PFSK-1 (cell line): ENCODE data around the gene HPCAL1.

Experiments
- FOXP2 ChIP-seq: optimal IDR thresholded peaks from 2 replicates; pipeline ENCODE3; 2011; ENCODE audit warnings: borderline replicate concordance, control low read depth, inconsistent platforms; ENCODE audit not compliant: insufficient read depth; ENCODE audit errors: extremely low read length, extremely low read depth
- POLR2AphosphoS5 ChIP-seq: IDR thresholded peaks from 2 replicates; pipeline ENCODE4 v1.6.1; 2012; ENCODE audit warnings: low read depth, mild to moderate bottlenecking, control low read depth, low read length, moderate library complexity
- REST ChIP-seq, 2 experiments: IDR thresholded peaks; 2 replicates each; pipeline versions ENCODE4 v1.6.1 to v1.8.0; 2011 to 2012; ENCODE audit warnings: low read depth in 2 of 2, low read length in 2 of 2, control low read depth in 1 of 2, inconsistent platforms in 1 of 2, mild to moderate bottlenecking in 1 of 2, moderate library complexity in 1 of 2; ENCODE audit not compliant: insufficient read depth in 1 of 2
- SIN3A ChIP-seq: IDR thresholded peaks from 2 replicates; pipeline ENCODE4 v1.6.1; 2012; ENCODE audit warnings: mild to moderate bottlenecking, low read length, moderate library complexity, borderline replicate concordance; ENCODE audit not compliant: insufficient read depth
- TAF1 ChIP-seq: IDR thresholded peaks from 2 replicates; pipeline ENCODE4 v1.6.1; 2012; ENCODE audit warnings: low read length, control low read depth, borderline replicate concordance; ENCODE audit not compliant: insufficient read depth

The HPCAL1 gene

GRCh38 chr2:10335046-10335840, 32.5 kb downstream of the HPCAL1 start:
- TF ChIP-seq REST (IDR thresholded peaks at IDR 0.05; ENCODE audit: insufficient read depth in 1 of 2, low read depth in 2 of 2, low read length in 2 of 2) (no peak), FOXP2 (no peak), SIN3A (no peak), TAF1 (no peak), POLR2AphosphoS5 (no peak)

GRCh38 chr2:10336283-10336682, 33.6 kb downstream of the HPCAL1 start:
- no peak for TF ChIP-seq REST (IDR thresholded peaks at IDR 0.05; ENCODE audit: insufficient read depth in 1 of 2, low read depth in 2 of 2, low read length in 2 of 2)
- TF ChIP-seq POLR2AphosphoS5 = no peak
- no peak for TF ChIP-seq TAF1
- no peak for TF ChIP-seq SIN3A
- TF ChIP-seq FOXP2 = no peak

DNA sequence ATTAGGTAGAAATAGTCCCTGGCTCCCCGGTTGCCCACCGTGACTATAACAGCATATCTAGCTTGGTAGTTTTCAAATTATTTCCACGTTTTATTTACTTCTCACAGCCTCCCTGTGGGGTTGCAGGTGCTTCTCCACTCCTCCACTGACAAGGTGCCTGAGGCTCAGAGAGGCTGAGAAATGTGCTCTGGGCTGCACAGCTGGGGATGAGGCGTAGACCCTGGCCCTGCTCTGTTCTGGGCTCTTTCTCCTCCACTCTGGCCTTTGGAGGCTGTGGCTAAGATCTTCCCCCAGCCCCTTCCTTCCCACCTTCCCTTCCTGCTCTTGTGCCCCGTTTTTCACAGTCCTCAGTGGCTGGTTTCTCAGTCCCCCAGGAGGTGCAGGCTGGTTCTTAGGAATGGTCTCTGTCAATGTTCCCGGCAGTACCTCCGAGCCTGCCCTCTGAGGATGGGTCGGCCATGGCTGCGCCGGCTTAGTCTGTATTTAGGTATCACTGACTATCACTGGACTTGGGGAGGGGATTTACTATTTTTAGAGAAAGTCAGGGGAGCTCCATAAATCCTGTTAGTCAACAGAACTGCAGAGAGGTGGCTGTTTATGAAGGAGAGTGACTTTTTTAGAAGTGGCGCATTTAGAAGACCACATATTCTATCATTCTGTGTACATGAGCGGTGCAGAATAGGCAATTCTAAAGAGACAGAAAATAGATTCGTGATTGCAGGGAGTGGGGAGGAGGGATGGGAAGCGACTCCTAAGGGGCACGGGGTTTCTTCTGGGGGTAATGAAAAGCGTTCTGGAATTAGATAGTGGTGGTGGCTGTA, 35.0 kb downstream of the HPCAL1 start:
- TF ChIP-seq REST (IDR thresholded peaks at IDR 0.05; ENCODE audit: insufficient read depth in 1 of 2, low read depth in 2 of 2, low read length in 2 of 2) (no peak), TAF1 (no peak), SIN3A (no peak), FOXP2 (no peak), POLR2AphosphoS5 (no peak)

DNA sequence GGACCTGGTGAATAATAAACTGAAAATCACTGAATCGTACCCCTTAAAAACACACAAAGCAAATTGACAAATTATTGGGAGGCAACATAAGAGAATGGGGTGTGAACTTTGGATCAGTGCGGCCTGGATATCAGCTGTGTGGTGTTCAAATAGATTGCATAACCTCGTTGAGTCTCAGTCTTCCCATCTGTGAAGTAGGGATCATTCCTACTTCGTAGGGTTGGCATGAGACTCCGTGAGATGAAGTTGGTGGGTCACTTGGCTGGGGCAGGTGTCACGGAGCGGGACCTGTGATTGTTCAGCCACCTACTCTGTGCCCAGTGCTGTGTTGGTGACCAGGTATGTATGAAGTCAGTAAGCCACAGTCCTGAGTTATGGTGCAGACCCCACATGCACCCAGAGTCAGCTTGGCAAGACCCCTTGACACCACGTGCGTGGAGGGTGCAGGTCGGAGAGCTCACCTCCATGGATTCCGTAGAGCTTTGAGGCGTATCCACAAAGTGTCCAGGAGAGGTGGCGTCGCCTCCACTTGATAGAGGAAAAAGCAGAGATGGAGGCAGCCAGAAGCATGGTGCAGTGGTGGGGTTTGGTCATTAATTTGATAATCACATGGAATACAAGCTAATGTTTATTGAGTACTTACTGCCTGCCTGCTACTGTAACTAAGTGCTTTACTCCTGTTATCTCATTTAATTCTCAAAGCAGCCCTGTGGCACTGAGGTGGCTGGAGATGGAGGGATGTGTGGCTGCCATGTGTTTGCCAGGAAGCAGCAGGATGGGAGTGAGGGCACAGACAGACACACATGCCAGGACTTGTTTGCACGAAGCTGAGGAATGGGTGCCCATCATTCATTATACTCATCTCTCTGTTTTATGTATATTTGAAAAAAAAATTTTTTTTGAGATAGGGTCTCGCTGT, 35.8 kb downstream of the HPCAL1 start:
- TF ChIP-seq SIN3A = no peak

GRCh38 chr2:10339647-10340592, 37.2 kb downstream of the HPCAL1 start:
- TF ChIP-seq TAF1 (no peak), FOXP2 (no peak), SIN3A (no peak), REST (IDR thresholded peaks at IDR 0.05; ENCODE audit: insufficient read depth in 1 of 2, low read depth in 2 of 2, low read length in 2 of 2) (no peak), POLR2AphosphoS5 (no peak)
